Mammary epithelial cell (primary cell): ENCODE data around the gene TRIM42.

Experiments used
- CTCF ChIP-seq, 2 donors: IDR thresholded peaks in 1 of 2; conservative IDR thresholded peaks in 1 of 2; 2 replicates each; pipeline ENCODE4 v1.5.1; 2011 to 2012; ENCODE audit warnings: inconsistent platforms in 2 of 2, low read length in 2 of 2, mild to moderate bottlenecking in 2 of 2, control low read depth in 1 of 2, low read depth in 1 of 2; ENCODE audit not compliant: insufficient read depth in 1 of 2; ENCODE audit errors: extremely low read depth in 1 of 2
- EZH2 ChIP-seq: IDR thresholded peaks from 2 replicates; pipeline ENCODE4 v1.6.1; 2012; ENCODE audit warnings: low read length, inconsistent platforms, borderline replicate concordance

- TF ChIP-seq CTCF (conservative IDR thresholded peaks at IDR 0.05 in 1 of 2, IDR thresholded peaks at IDR 0.05 in 1 of 2; ENCODE audit: extremely low read depth in 1 of 2, insufficient read depth in 1 of 2, low read depth in 1 of 2, low read length in 2 of 2) (no peak), EZH2 (no peak)
Measured at GRCh38 chr3:140630366-140630765, 47.5 kb upstream of the TRIM42 start.
